Lower leg skin (tissue), 3 donors: ENCODE results near the gene ZNF768.

Experiments used
- CTCF ChIP-seq, 3 donors: fragments of 450-650 bp; IDR thresholded peaks; one replicate each; pipeline ENCODE4 v1.5.1; 2016; ENCODE audit warnings: antibody characterized with exemption in 3 of 3, mild to moderate bottlenecking in 3 of 3, moderate library complexity in 2 of 3
- POLR2A ChIP-seq, 2 donors: fragments of 450-650 bp; IDR thresholded peaks; one replicate each; pipeline ENCODE4 v1.6.1; 2016 to 2017; ENCODE audit warnings: antibody characterized with exemption in 2 of 2, mild to moderate bottlenecking in 1 of 2, moderate library complexity in 1 of 2

- TF ChIP-seq CTCF (IDR thresholded peaks at IDR 0.05): no peak
- TF ChIP-seq POLR2A (IDR thresholded peaks at IDR 0.05): no peak
These were observed 41.0 kb upstream of the ZNF768 start for GRCh38 chr16:30567160-30567990.
